Neuronal stem cell (in vitro differentiated cells): Measurements from ENCODE around the gene UMODL1.

ENCODE experiments used
- DNase-seq: peaks from one replicate; pipeline ENCODE4 v3.0.0-alpha.2; 2013; ENCODE audit warnings: low spot score
- H2AFZ ChIP-seq: one replicate; pipeline ENCODE4 v1.6.1; 2013; ENCODE audit warnings: mild to moderate bottlenecking, low read length, inconsistent platforms
- H2AK5ac ChIP-seq: 2 replicates; pipeline ENCODE4 v1.6.1; 2013; ENCODE audit warnings: low read depth, mild to moderate bottlenecking, inconsistent platforms, low read length, moderate library complexity, mixed read lengths
- H2BK120ac ChIP-seq: 2 replicates; pipeline ENCODE4 v1.6.1; 2013; ENCODE audit warnings: low read depth, mild to moderate bottlenecking, inconsistent platforms, low read length, moderate library complexity, mixed read lengths
- H2BK12ac ChIP-seq: one replicate; pipeline ENCODE4 v1.6.1; 2013; ENCODE audit warnings: low read length, inconsistent platforms
- H2BK15ac ChIP-seq: 2 replicates; pipeline ENCODE4 v1.6.1; 2013; ENCODE audit warnings: mild to moderate bottlenecking, low read length, inconsistent platforms, mixed read lengths
- H2BK5ac ChIP-seq: one replicate; pipeline ENCODE4 v1.6.1; 2013; ENCODE audit warnings: inconsistent platforms, mild to moderate bottlenecking, low read length, moderate library complexity
- H3K14ac ChIP-seq: one replicate; pipeline ENCODE4 v1.6.1; 2013; ENCODE audit warnings: low read length, inconsistent platforms
- H3K18ac ChIP-seq: 2 replicates; pipeline ENCODE4 v1.6.1; 2013; ENCODE audit warnings: low read length, inconsistent platforms
- H3K23ac ChIP-seq: 2 replicates; pipeline ENCODE4 v1.6.1; 2013; ENCODE audit warnings: low read depth, mild to moderate bottlenecking, mixed read lengths, low read length, inconsistent platforms; ENCODE audit not compliant: poor library complexity
- H3K27ac ChIP-seq: replicated peaks from 3 replicates; pipeline ENCODE4 v1.5.1; 2013; ENCODE audit warnings: low read length, inconsistent platforms
- H3K27me3 ChIP-seq, 3 experiments: 2 replicates each; pipeline ENCODE4 v1.6.1; 2013; ENCODE audit warnings: low read length in 3 of 3, mild to moderate bottlenecking in 2 of 3, inconsistent platforms in 1 of 3, low read depth in 1 of 3, mixed read lengths in 1 of 3, moderate library complexity in 1 of 3; ENCODE audit not compliant: control insufficient read depth in 3 of 3, insufficient read depth in 3 of 3
- H3K36me3 ChIP-seq, 2 donors: replicated peaks in 1 of 2; 2 replicates each; pipeline ENCODE4 v1.6.1; 2013; ENCODE audit warnings: low read length in 2 of 2; ENCODE audit not compliant: control insufficient read depth in 2 of 2, insufficient read depth in 2 of 2
- H3K4ac ChIP-seq: 2 replicates; pipeline ENCODE4 v1.6.1; 2013; ENCODE audit warnings: inconsistent platforms, mild to moderate bottlenecking, low read length, moderate library complexity
- H3K4me1 ChIP-seq, 2 donors: 1 replicate in 1 of 2; 2 replicates in 1 of 2; pipeline ENCODE4 v1.6.1; 2013; ENCODE audit warnings: low read length in 2 of 2, low read depth in 1 of 2; ENCODE audit not compliant: control insufficient read depth in 2 of 2, insufficient read depth in 1 of 2
- H3K4me2 ChIP-seq: one replicate; pipeline ENCODE4 v1.6.1; 2013; ENCODE audit warnings: mild to moderate bottlenecking, low read length, inconsistent platforms; ENCODE audit not compliant: insufficient read depth, poor library complexity, severe bottlenecking
- H3K4me3 ChIP-seq, 2 donors: 2 replicates each; pipeline ENCODE4 v1.5.1; 2013; ENCODE audit warnings: low read length in 2 of 2, mild to moderate bottlenecking in 2 of 2, inconsistent platforms in 1 of 2, moderate library complexity in 1 of 2
- H3K79me1 ChIP-seq: one replicate; pipeline ENCODE4 v1.6.1; 2013; ENCODE audit warnings: low read depth, mild to moderate bottlenecking, inconsistent platforms, low read length, moderate library complexity
- H3K9ac ChIP-seq: one replicate; pipeline ENCODE4 v1.6.1; 2013; ENCODE audit warnings: mild to moderate bottlenecking, low read depth, low read length, inconsistent platforms; ENCODE audit not compliant: poor library complexity
- H3K9me3 ChIP-seq, 2 donors: replicated peaks in 1 of 2; 2 replicates each; pipeline versions ENCODE3 to v1.6.1; 2013; ENCODE audit warnings: low read length in 2 of 2, mild to moderate bottlenecking in 2 of 2, inconsistent platforms in 1 of 2, low read depth in 1 of 2, mixed read lengths in 1 of 2, moderate library complexity in 1 of 2; ENCODE audit not compliant: control insufficient read depth in 2 of 2, insufficient read depth in 1 of 2
- H4K8ac ChIP-seq: one replicate; pipeline ENCODE4 v1.6.1; 2013; ENCODE audit warnings: low read depth, mild to moderate bottlenecking, inconsistent platforms, low read length, moderate library complexity
- H4K91ac ChIP-seq: one replicate; pipeline ENCODE4 v1.6.1; 2013; ENCODE audit warnings: low read length, low read depth, mild to moderate bottlenecking, inconsistent platforms; ENCODE audit not compliant: poor library complexity
- WGBS, 2 donors: extraction: QIAGEN DNeasy Blood & Tissue Kit; methylation state at CpG; one replicate each; pipeline ENCODE4 v1.1.7; 2013; ENCODE audit warnings: missing lambda C conversion rate in 2 of 2, mixed read lengths in 1 of 2; ENCODE audit not compliant: insufficient read length in 2 of 2, insufficient replicate concordance in 1 of 2; ENCODE audit errors: extremely low coverage in 2 of 2; 5-methylcytosine and 5-hydroxymethylcytosine counted together

Gene UMODL1

GRCh38 chr21:42187976-42188653, 117.0 kb downstream of the UMODL1 start:
- Histone ChIP-seq H3K4me2 (no peak overlapping the region), H3K79me1 (peaks cover 4% of the 10 kb centered on the region), H3K4me3 (no peak overlapping the region), H2AFZ (no peak overlapping the region), H2BK120ac (no peak overlapping the region), H3K14ac (no peak overlapping the region), H3K36me3 (peaks cover 0 to 3% of the 10 kb centered on the region in 2 donors), H3K9ac (no peak overlapping the region), H2BK15ac (no peak overlapping the region), H2AK5ac (no peak overlapping the region), H2BK5ac (no peak overlapping the region), H4K91ac (no peak overlapping the region), H3K23ac (no peak overlapping the region), H3K27ac (no peak overlapping the region), H3K18ac (no peak overlapping the region), H2BK12ac (no peak overlapping the region), H4K8ac (no peak overlapping the region), H3K9me3 (peaks cover 0 to 10% of the 10 kb centered on the region in 2 donors), H3K27me3 (peaks cover 0 to 3% (median 3%) of the 10 kb centered on the region in 3 experiments), H3K4me1 (peaks cover 0 to 3% of the 10 kb centered on the region in 2 donors), H3K4ac (no peak overlapping the region)
- WGBS, 2 donors, result no CpG with 5 or more reads among the region's 8 CpGs
- DNase-seq, result no peak

- H3K4me1 ChIP-seq, result peaks cover 0 to 3% of the 10 kb centered on the region in 2 donors
- no CpG with 5 or more reads among the region's 4 CpGs for WGBS, 2 donors
- no peak overlapping the region for H2BK15ac ChIP-seq
- no peak overlapping the region for H3K27ac ChIP-seq
- no peak overlapping the region for H2BK12ac ChIP-seq
- no peak overlapping the region for H3K4ac ChIP-seq
- H2BK120ac ChIP-seq, result no peak overlapping the region
- no peak overlapping the region for H3K18ac ChIP-seq
- H3K23ac ChIP-seq, result no peak overlapping the region
- no peak overlapping the region for H2AFZ ChIP-seq
- H3K79me1 ChIP-seq, result peaks cover 4% of the 10 kb centered on the region
- no peak for DNase-seq
- H3K4me2 ChIP-seq, result no peak overlapping the region
- H2AK5ac ChIP-seq, result no peak overlapping the region
- H3K4me3 ChIP-seq, result no peak overlapping the region
- H2BK5ac ChIP-seq, result no peak overlapping the region
- no peak overlapping the region for H4K91ac ChIP-seq
- peaks cover 0 to 6% of the 10 kb centered on the region in 2 donors for H3K9me3 ChIP-seq
- H3K36me3 ChIP-seq, result peaks cover 0 to 3% of the 10 kb centered on the region in 2 donors
- H3K27me3 ChIP-seq, result peaks cover 0 to 3% (median 3%) of the 10 kb centered on the region in 3 experiments
- H3K14ac ChIP-seq, result no peak overlapping the region
- no peak overlapping the region for H3K9ac ChIP-seq
- no peak overlapping the region for H4K8ac ChIP-seq
Measured at GRCh38 chr21:42188663-42189062, 117.5 kb downstream of the UMODL1 start.

GRCh38 chr21:42189431-42189830, 118.3 kb downstream of the UMODL1 start:
- no peak overlapping the region for H3K4me2 ChIP-seq
- H3K4ac ChIP-seq, result no peak overlapping the region
- H3K9me3 ChIP-seq, result peaks cover 0 to 2% of the 10 kb centered on the region in 2 donors
- DNase-seq, result no peak
- no peak overlapping the region for H4K8ac ChIP-seq
- H2BK12ac ChIP-seq, result no peak overlapping the region
- no peak overlapping the region for H2AK5ac ChIP-seq
- H3K4me1 ChIP-seq, result no peaks in the 10 kb centered on the region
- no peak overlapping the region for H3K14ac ChIP-seq
- no peak overlapping the region for H3K18ac ChIP-seq
- no peak overlapping the region for H2BK15ac ChIP-seq
- H4K91ac ChIP-seq, result no peak overlapping the region
- no peaks in the 10 kb centered on the region for H3K79me1 ChIP-seq
- H3K27me3 ChIP-seq, result no peaks in the 10 kb centered on the region
- H2BK5ac ChIP-seq, result no peak overlapping the region
- H2BK120ac ChIP-seq, result no peak overlapping the region
- no peak overlapping the region for H3K9ac ChIP-seq
- WGBS, 2 donors, result no CpG with 5 or more reads among the region's 1 CpG
- no peak overlapping the region for H3K4me3 ChIP-seq
- H3K36me3 ChIP-seq, result no peaks in the 10 kb centered on the region
- no peak overlapping the region for H2AFZ ChIP-seq
- H3K27ac ChIP-seq, result no peak overlapping the region
- H3K23ac ChIP-seq, result no peak overlapping the region

GRCh38 chr21:42189860-42190485, 118.9 kb downstream of the UMODL1 start:
- H3K27ac ChIP-seq, result no peak overlapping the region
- no peak overlapping the region for H2AK5ac ChIP-seq
- no peak overlapping the region for H2BK120ac ChIP-seq
- H3K23ac ChIP-seq, result no peak overlapping the region
- H2AFZ ChIP-seq, result no peak overlapping the region
- H3K36me3 ChIP-seq, result no peaks in the 10 kb centered on the region
- no peaks in the 10 kb centered on the region for H3K27me3 ChIP-seq
- H3K4me2 ChIP-seq, result no peak overlapping the region
- no peak overlapping the region for H3K4ac ChIP-seq
- no CpG with 5 or more reads among the region's 11 CpGs for WGBS, 2 donors
- H4K8ac ChIP-seq, result no peak overlapping the region
- peaks cover 0 to 2% of the 10 kb centered on the region in 2 donors for H3K4me1 ChIP-seq
- H3K9me3 ChIP-seq, result peaks cover 0 to 2% of the 10 kb centered on the region in 2 donors
- H3K9ac ChIP-seq, result no peak overlapping the region
- H3K18ac ChIP-seq, result no peak overlapping the region
- no peak overlapping the region for H3K14ac ChIP-seq
- no peak overlapping the region for H2BK5ac ChIP-seq
- no peak overlapping the region for H4K91ac ChIP-seq
- no peak for DNase-seq
- H3K4me3 ChIP-seq, result no peak overlapping the region
- H3K79me1 ChIP-seq, result no peaks in the 10 kb centered on the region
- no peak overlapping the region for H2BK15ac ChIP-seq
- no peak overlapping the region for H2BK12ac ChIP-seq
